Smooth muscle cell of the brain vasculature (primary cell): Measurements from ENCODE around the gene ODAD4.
"Not testable (repeated sequence)": the region's sequence is repeated elsewhere in the genome, so short reads cannot be mapped to it uniquely, and the experiment has no call there.

Experiments used
- DNase-seq: peaks from one replicate; pipeline ENCODE4 v3.0.0-alpha.2; 2012; ENCODE audit warnings: low read depth, low spot score

The ODAD4 gene

DNA sequence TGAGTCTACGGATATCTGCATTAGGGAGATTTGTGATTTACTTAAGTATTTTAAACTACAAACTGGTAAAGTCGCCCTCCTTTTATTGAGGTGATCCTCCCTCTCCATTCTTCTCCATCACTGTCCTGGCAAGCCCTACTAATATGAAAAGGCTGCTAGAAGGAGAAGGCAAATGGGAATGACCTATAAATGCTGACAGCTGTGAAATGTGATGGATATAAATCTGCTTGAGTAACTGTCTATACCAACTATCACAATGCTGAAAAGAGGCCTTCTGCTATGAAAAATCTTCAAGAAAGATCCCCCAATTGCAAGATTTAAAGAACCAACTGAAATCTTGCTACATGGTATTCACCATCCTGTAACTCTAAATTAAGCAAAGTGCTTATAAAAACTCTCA lies 71.3 kb downstream of the ODAD4 start:
- no peak for DNase-seq

- no peak for DNase-seq
These were observed 71.9 kb downstream of the ODAD4 start for GRCh38 chr17:42002175-42002791.

- no peak for DNase-seq
These were observed 72.4 kb downstream of the ODAD4 start for GRCh38 chr17:42002792-42003301.

- no peak for DNase-seq
These were observed 74.7 kb downstream of the ODAD4 start for GRCh38 chr17:42005166-42005565.

DNA sequence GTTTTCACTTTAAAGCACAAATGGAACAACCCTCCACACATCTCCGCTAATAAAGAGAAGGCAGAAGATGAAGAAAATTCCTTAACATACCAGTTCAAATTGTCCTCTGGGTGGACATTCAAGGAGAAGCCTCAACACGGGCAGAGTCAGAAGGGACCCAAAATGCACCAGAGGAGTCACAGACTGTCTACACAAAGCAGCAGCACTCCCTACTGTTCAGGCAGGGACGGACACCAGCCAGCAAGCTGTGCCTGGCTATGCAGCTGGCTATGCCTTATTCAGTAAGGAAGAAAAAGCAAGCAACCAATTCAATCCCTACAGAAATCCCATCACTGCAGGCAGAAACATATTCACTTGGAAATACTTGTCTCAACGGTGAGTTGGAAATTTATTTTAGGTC lies 78.8 kb downstream of the ODAD4 start:
- DNase-seq, result no peak

DNA sequence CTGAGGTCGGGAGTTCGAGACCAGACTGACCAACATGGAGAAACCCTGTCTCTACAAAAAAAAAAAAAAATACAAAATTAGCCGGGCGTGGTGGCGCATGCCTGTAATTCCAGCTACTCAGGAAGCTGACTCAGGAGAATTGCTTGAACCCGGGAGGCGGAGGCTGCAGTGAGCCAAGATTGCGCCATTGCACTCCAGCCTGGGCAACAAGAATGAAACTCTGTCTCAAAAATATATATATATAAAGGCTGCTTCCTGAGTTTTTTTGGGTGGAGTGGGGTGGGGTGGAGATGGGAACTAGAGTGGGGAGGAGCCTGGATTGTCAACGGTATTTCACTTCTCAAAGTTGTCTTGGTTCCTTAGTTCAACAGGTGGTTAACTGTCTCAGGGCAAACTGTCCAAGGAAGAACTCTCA lies 79.9 kb downstream of the ODAD4 start:
- DNase-seq, result not testable (repeated sequence)

DNA sequence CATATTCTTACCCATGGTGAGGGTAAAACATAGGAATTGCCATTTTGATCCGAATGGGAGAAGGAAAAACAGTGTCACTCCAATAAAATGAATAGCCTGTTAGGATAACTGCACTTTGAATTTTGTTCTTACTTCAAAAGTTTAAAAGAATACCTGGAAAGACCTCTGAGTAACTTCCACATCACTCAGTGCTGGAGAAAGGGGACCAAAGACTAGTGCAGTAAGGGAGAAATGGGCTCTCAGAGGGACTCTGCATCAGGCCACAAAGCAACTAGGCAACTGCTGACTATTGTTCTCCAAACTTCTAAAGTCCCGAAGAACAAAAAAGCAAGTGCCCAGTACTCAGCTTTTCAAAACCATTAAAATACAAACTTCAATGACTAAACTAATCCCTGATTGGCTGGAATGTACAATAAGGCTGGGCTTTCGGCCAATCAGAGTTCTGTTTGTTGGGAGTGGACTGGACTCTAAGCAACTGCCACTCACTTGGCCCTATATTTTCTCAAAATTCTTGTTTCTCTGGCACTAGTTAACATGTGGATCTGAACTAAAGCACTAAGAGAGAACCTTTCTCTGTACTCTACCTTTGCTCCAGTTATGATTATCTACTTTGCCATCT lies 80.6 kb downstream of the ODAD4 start:
- no peak for DNase-seq

- not testable (repeated sequence) for DNase-seq
These were observed 81.9 kb downstream of the ODAD4 start for GRCh38 chr17:42012363-42012762.

DNA sequence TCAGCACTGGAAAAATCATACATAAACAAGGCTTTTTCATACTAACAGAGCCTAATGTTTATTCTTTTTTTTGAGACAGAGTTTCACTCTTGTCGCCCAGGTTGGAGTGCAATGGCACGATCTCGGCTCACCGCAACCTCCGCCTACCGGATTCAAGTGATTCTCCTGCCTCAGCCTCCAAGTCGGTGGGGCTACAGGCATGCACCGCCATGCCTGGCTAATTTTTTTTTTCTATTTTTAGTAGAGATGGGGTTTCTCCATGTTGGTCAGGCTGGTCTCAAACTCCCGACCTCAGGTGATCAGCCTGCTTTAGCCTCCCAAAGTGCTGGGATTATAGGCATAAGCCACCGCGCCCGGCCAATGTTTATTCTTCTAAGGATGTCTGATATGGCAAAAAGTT lies 83.3 kb downstream of the ODAD4 start:
- not testable (repeated sequence) for DNase-seq
